Measurements from ENCODE around the gene PTPRT.
"Not testable (repeated sequence)": the region's sequence is repeated elsewhere in the genome, so short reads cannot be mapped to it uniquely, and the experiment has no call there.

PTPRT gene

GRCh38 chr20:43167021-43167420 is 22.7 kb downstream of the PTPRT start:
- 91 to 93% methylated on average over 1 of the region's 1 CpG for WGBS, 2 experiments

DNA sequence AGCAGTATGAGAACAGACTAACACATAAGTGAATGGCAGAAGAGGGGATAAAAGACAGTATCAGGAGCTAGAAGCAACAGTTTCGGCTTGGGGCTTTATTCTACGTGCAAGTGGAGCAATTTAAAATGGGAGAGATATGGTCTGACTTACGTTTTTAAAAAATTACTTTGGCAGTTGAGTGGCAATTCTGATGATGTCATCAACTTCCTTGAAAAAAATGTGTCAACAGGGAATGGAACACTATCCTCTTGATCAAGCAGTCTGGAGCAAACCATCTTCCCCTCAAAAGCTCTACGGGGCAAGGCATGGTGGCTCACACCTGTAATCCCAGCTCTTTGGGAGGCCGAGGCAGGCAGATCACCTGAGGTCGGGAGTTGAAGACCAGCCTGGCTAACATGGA is 24.1 kb downstream of the PTPRT start:
- Histone ChIP-seq H3K4me1 (ENCODE audit: control insufficient read depth, insufficient read depth, low read length) (no peaks in the 10 kb centered on the region), H3K9me3 (ENCODE audit: control insufficient read depth, low read length) (no peaks in the 10 kb centered on the region), H3K4me3 (ENCODE audit: insufficient read depth, low read depth, low read length) (no peak overlapping the region), H3K27me3 (ENCODE audit: control insufficient read depth, insufficient read depth, low read length, poor library complexity, severe bottlenecking) (no peaks in the 10 kb centered on the region), H3K36me3 (ENCODE audit: control insufficient read depth, insufficient read depth, low read length) (no peaks in the 10 kb centered on the region), H3K27ac (ENCODE audit: insufficient read depth, low read depth, low read length, poor library complexity, severe bottlenecking) (no peak overlapping the region)
- 91 to 92% methylated on average over 6 of the region's 6 CpGs for WGBS, 2 experiments

More at GRCh38 chr20:43167021-43167420, 22.7 kb downstream of the PTPRT start:
- Histone ChIP-seq H3K9me3 (ENCODE audit: control insufficient read depth, low read length) (no peaks in the 10 kb centered on the region), H3K4me3 (ENCODE audit: insufficient read depth, low read depth, low read length) (no peak overlapping the region), H3K4me1 (ENCODE audit: control insufficient read depth, insufficient read depth, low read length) (no peaks in the 10 kb centered on the region), H3K27me3 (ENCODE audit: control insufficient read depth, insufficient read depth, low read length, poor library complexity, severe bottlenecking) (no peaks in the 10 kb centered on the region), H3K36me3 (ENCODE audit: control insufficient read depth, insufficient read depth, low read length) (no peaks in the 10 kb centered on the region), H3K27ac (ENCODE audit: insufficient read depth, low read depth, low read length, poor library complexity, severe bottlenecking) (no peak overlapping the region)

- H3K9me3 ChIP-seq (ENCODE audit: control insufficient read depth, low read length); H3K4me1 ChIP-seq (ENCODE audit: control insufficient read depth, insufficient read depth, low read length); H3K4me3 ChIP-seq (ENCODE audit: insufficient read depth, low read depth, low read length); H3K27ac ChIP-seq (ENCODE audit: insufficient read depth, low read depth, low read length, poor library complexity, severe bottlenecking); H3K36me3 ChIP-seq (ENCODE audit: control insufficient read depth, insufficient read depth, low read length); H3K27me3 ChIP-seq (ENCODE audit: control insufficient read depth, insufficient read depth, low read length, poor library complexity, severe bottlenecking): not testable (repeated sequence)
- 67 to 100% methylated on average over 1 of the region's 1 CpG for WGBS, 2 experiments
Measured at GRCh38 chr20:43164736-43165135, 25.0 kb downstream of the PTPRT start.

GRCh38 chr20:43161716-43162115 is 28.0 kb downstream of the PTPRT start:
- 87 to 90% methylated on average over 4 to 6 of the region's 6 CpGs for WGBS, 2 experiments
- Histone ChIP-seq H3K4me3 (ENCODE audit: insufficient read depth, low read depth, low read length) (no peak overlapping the region), H3K27ac (ENCODE audit: insufficient read depth, low read depth, low read length, poor library complexity, severe bottlenecking) (no peak overlapping the region), H3K36me3 (ENCODE audit: control insufficient read depth, insufficient read depth, low read length) (no peaks in the 10 kb centered on the region), H3K27me3 (ENCODE audit: control insufficient read depth, insufficient read depth, low read length, poor library complexity, severe bottlenecking) (no peaks in the 10 kb centered on the region), H3K4me1 (ENCODE audit: control insufficient read depth, insufficient read depth, low read length) (no peaks in the 10 kb centered on the region), H3K9me3 (ENCODE audit: control insufficient read depth, low read length) (no peaks in the 10 kb centered on the region)

DNA sequence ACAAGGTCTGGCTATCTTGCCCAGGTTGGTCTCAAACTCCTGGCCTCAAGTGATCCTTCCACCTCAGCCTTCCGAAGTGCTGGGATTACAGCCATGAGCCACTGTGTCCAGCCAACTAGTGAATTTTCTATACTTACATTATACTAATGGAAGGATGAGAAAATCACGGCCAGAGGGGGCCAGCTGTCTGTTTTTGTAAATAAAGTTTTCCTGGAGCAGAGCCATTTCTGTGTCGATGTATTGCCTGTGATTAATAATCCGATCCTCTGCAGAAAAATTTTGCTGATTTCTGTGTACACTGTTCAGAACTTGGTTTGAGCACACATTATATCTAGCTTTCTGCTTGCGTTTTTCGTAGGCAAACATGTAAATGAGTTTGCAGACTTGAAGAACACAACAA is 28.8 kb downstream of the PTPRT start:
- Histone ChIP-seq H3K36me3 (ENCODE audit: control insufficient read depth, insufficient read depth, low read length) (no peaks in the 10 kb centered on the region), H3K4me1 (ENCODE audit: control insufficient read depth, insufficient read depth, low read length) (no peaks in the 10 kb centered on the region), H3K27ac (ENCODE audit: insufficient read depth, low read depth, low read length, poor library complexity, severe bottlenecking) (no peak overlapping the region), H3K27me3 (ENCODE audit: control insufficient read depth, insufficient read depth, low read length, poor library complexity, severe bottlenecking) (no peaks in the 10 kb centered on the region), H3K4me3 (ENCODE audit: insufficient read depth, low read depth, low read length) (no peak overlapping the region), H3K9me3 (ENCODE audit: control insufficient read depth, low read length) (no peaks in the 10 kb centered on the region)
- WGBS, 2 experiments = 94% methylated on average over 6 of the region's 6 CpGs

DNA sequence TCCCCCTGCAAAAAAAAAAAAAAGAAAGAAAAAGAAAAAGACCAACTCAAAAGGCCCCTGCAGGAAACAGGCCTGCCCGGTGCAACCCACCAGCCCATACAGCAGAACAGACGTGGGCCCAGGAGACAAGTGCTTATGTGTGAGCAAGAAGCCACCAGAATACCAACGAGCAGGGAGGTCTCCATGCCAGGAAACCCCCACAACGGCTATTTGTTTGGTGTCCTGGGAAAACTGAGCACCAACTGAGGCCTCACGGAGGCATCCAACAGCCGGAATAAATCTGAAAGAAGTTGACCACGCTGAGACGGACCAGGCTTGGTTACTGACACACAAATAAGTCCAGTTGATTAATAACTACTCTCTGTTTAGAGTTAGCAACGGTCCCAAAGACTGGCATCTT is 29.7 kb downstream of the PTPRT start:
- 90 to 91% methylated on average over 9 of the region's 9 CpGs for WGBS, 2 experiments
- H3K27ac ChIP-seq (ENCODE audit: insufficient read depth, low read depth, low read length, poor library complexity, severe bottlenecking) = no peak overlapping the region
- H3K27me3 ChIP-seq (ENCODE audit: control insufficient read depth, insufficient read depth, low read length, poor library complexity, severe bottlenecking) = no peaks in the 10 kb centered on the region
- H3K4me1 ChIP-seq (ENCODE audit: control insufficient read depth, insufficient read depth, low read length) = no peaks in the 10 kb centered on the region
- no peak overlapping the region for H3K4me3 ChIP-seq (ENCODE audit: insufficient read depth, low read depth, low read length)
- no peaks in the 10 kb centered on the region for H3K9me3 ChIP-seq (ENCODE audit: control insufficient read depth, low read length)
- H3K36me3 ChIP-seq (ENCODE audit: control insufficient read depth, insufficient read depth, low read length) = no peaks in the 10 kb centered on the region

DNA sequence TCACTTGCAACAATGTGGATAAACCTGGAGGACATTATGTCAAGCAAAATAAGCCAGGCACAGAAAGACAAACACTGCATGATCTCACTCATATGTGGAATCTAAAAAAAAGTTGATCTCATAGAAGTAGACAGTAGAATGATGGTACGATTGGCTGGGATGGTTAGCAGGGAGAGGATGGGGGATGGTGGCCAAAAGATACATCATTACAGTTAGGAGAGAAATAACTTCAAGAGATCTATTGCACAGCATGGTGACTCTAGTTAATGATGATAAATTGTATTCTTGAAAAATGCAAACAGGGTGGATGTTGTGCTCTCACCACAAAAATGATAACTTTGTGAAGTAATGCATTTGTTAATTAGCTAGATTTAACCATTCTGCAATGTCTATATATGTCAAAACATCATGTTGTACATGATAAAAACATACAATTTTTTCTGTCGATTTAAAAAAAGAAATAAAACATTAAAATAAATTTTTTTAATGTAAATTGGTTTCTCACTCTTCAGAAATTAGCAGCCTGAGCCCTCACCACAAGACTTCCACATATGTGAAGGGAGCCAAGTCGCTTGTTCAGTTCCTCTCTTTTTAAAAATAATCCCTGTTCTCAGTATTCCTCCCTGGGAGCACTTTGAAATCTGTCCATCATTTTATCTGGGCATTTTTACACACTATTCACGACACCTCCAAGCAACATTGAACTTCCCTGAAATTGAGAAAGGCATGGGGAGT is 34.2 kb downstream of the PTPRT start:
- Histone ChIP-seq H3K27me3 (ENCODE audit: control insufficient read depth, insufficient read depth, low read length, poor library complexity, severe bottlenecking) (no peaks in the 10 kb centered on the region), H3K36me3 (ENCODE audit: control insufficient read depth, insufficient read depth, low read length) (no peaks in the 10 kb centered on the region)
- 71 to 74% methylated on average over 3 of the region's 4 CpGs for WGBS, 2 experiments

DNA sequence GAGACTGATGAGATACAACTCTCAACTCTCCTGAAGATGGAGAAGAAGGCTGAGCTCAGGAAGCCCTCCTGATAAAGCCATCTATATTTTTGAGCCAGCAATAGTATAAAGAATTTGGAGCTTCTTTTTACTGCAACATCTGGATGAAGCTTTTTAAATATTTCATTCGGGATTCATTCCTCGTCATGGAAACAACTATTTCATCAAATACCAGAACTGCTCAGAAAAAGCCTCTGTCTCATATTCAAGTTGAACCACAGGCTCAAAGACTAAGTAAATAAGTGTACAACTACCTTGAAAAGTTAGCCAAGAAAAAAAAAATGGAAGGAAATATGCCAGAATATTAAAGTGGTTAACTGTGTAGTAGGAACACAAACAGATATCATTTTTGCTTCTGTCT is 37.8 kb downstream of the PTPRT start:
- 87 to 88% methylated on average over 2 of the region's 2 CpGs for WGBS, 2 experiments
- no peaks in the 10 kb centered on the region for H3K36me3 ChIP-seq (ENCODE audit: control insufficient read depth, insufficient read depth, low read length)
- H3K4me3 ChIP-seq (ENCODE audit: insufficient read depth, low read depth, low read length) = no peak overlapping the region
- H3K4me1 ChIP-seq (ENCODE audit: control insufficient read depth, insufficient read depth, low read length) = no peaks in the 10 kb centered on the region
- H3K27ac ChIP-seq (ENCODE audit: insufficient read depth, low read depth, low read length, poor library complexity, severe bottlenecking) = no peak overlapping the region
- no peaks in the 10 kb centered on the region for H3K9me3 ChIP-seq (ENCODE audit: control insufficient read depth, low read length)
- no peaks in the 10 kb centered on the region for H3K27me3 ChIP-seq (ENCODE audit: control insufficient read depth, insufficient read depth, low read length, poor library complexity, severe bottlenecking)

More for the DNA sequence above, 34.2 kb downstream of the PTPRT start:
- Histone ChIP-seq H3K4me3 (ENCODE audit: insufficient read depth, low read depth, low read length) (no peak overlapping the region), H3K9me3 (ENCODE audit: control insufficient read depth, low read length) (no peaks in the 10 kb centered on the region), H3K27ac (ENCODE audit: insufficient read depth, low read depth, low read length, poor library complexity, severe bottlenecking) (no peak overlapping the region), H3K4me1 (ENCODE audit: control insufficient read depth, insufficient read depth, low read length) (no peaks in the 10 kb centered on the region)

- Histone ChIP-seq H3K4me3 (ENCODE audit: insufficient read depth, low read depth, low read length) (no peak overlapping the region), H3K9me3 (ENCODE audit: control insufficient read depth, low read length) (no peaks in the 10 kb centered on the region), H3K27ac (ENCODE audit: insufficient read depth, low read depth, low read length, poor library complexity, severe bottlenecking) (no peak overlapping the region), H3K4me1 (ENCODE audit: control insufficient read depth, insufficient read depth, low read length) (no peaks in the 10 kb centered on the region), H3K36me3 (ENCODE audit: control insufficient read depth, insufficient read depth, low read length) (no peaks in the 10 kb centered on the region), H3K27me3 (ENCODE audit: control insufficient read depth, insufficient read depth, low read length, poor library complexity, severe bottlenecking) (no peaks in the 10 kb centered on the region)
- WGBS, 2 experiments = 90 to 93% methylated on average over 2 of the region's 2 CpGs
Measured at GRCh38 chr20:43151256-43151655, 38.5 kb downstream of the PTPRT start.

DNA sequence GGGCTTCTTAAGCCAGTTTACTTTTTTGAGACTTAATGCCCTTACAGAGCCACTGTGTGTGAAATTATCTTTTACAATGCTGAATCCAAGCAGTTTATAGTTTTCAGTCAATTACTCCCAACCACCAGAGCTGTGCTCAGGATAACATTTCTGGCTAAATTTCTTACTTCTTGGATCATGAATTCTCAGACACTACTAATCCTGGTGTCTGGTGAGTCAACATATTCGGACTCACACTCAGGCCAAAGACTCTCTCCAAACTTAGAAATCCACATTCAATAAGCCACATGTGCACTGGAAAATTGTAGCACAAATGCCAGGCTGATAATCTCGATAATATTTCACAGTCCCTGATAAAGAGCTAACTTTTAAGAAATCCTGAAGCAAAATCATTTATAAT is 49.0 kb downstream of the PTPRT start:
- WGBS, 2 experiments = 93 to 96% methylated on average over 2 of the region's 2 CpGs
- no peaks in the 10 kb centered on the region for H3K9me3 ChIP-seq (ENCODE audit: control insufficient read depth, low read length)

More for the DNA sequence above, 49.0 kb downstream of the PTPRT start:
- Histone ChIP-seq H3K4me1 (ENCODE audit: control insufficient read depth, insufficient read depth, low read length) (no peaks in the 10 kb centered on the region), H3K27ac (ENCODE audit: insufficient read depth, low read depth, low read length, poor library complexity, severe bottlenecking) (no peak overlapping the region), H3K27me3 (ENCODE audit: control insufficient read depth, insufficient read depth, low read length, poor library complexity, severe bottlenecking) (no peaks in the 10 kb centered on the region), H3K4me3 (ENCODE audit: insufficient read depth, low read depth, low read length) (no peak overlapping the region), H3K36me3 (ENCODE audit: control insufficient read depth, insufficient read depth, low read length) (no peaks in the 10 kb centered on the region)
